ENCODE measurements around the gene KCNK10.

The KCNK10 gene

GRCh38 chr14:88232771-88233170, 90.3 kb downstream of the KCNK10 start:
- Mint-ChIP-seq H3K27ac (no peak overlapping the region), H3K4me1 (ENCODE audit: low read depth) (peaks cover 9% of the 10 kb centered on the region), H3K4me3 (no peak overlapping the region), H3K27me3 (peaks cover 22% of the 10 kb centered on the region), H3K36me3 (ENCODE audit: low read depth) (no peaks in the 10 kb centered on the region), H3K9me3 (peaks cover 6% of the 10 kb centered on the region)

GRCh38 chr14:88231603-88232002, 91.5 kb downstream of the KCNK10 start:
- H3K4me1 Mint-ChIP-seq (ENCODE audit: low read depth): peaks cover 12% of the 10 kb centered on the region
- H3K4me3 Mint-ChIP-seq: no peak overlapping the region
- H3K27ac Mint-ChIP-seq: no peak overlapping the region
- peaks cover 24% of the 10 kb centered on the region for H3K27me3 Mint-ChIP-seq
- no peaks in the 10 kb centered on the region for H3K36me3 Mint-ChIP-seq (ENCODE audit: low read depth)
- H3K9me3 Mint-ChIP-seq: peaks cover 6% of the 10 kb centered on the region

GRCh38 chr14:88229428-88229827, 93.6 kb downstream of the KCNK10 start:
- Mint-ChIP-seq H3K4me3 (no peak overlapping the region), H3K27me3 (peaks cover 21% of the 10 kb centered on the region), H3K9me3 (no peaks in the 10 kb centered on the region), H3K27ac (no peak overlapping the region), H3K36me3 (ENCODE audit: low read depth) (no peaks in the 10 kb centered on the region), H3K4me1 (ENCODE audit: low read depth) (peaks cover 12% of the 10 kb centered on the region)

GRCh38 chr14:88228522-88229236, 94.4 kb downstream of the KCNK10 start:
- Mint-ChIP-seq H3K4me3 (no peak overlapping the region), H3K9me3 (peaks cover 1% of the 10 kb centered on the region), H3K27me3 (peaks cover 20% of the 10 kb centered on the region), H3K36me3 (ENCODE audit: low read depth) (no peaks in the 10 kb centered on the region), H3K4me1 (ENCODE audit: low read depth) (peaks cover 12% of the 10 kb centered on the region), H3K27ac (no peak overlapping the region)

- Mint-ChIP-seq H3K27ac (no peak overlapping the region), H3K36me3 (ENCODE audit: low read depth) (no peaks in the 10 kb centered on the region), H3K4me1 (ENCODE audit: low read depth) (peaks cover 12% of the 10 kb centered on the region), H3K4me3 (no peak overlapping the region), H3K9me3 (peaks cover 10% of the 10 kb centered on the region), H3K27me3 (peaks cover 20% of the 10 kb centered on the region)
These were observed 95.4 kb downstream of the KCNK10 start for GRCh38 chr14:88227693-88228092.

GRCh38 chr14:88225721-88226120, 97.3 kb downstream of the KCNK10 start:
- Mint-ChIP-seq H3K27ac (no peak overlapping the region), H3K27me3 (peaks cover 20% of the 10 kb centered on the region), H3K4me1 (ENCODE audit: low read depth) (peaks cover 12% of the 10 kb centered on the region), H3K9me3 (peaks cover 21% of the 10 kb centered on the region), H3K36me3 (ENCODE audit: low read depth) (no peaks in the 10 kb centered on the region), H3K4me3 (no peak overlapping the region)

GRCh38 chr14:88218119-88218915, 104.8 kb downstream of the KCNK10 start:
- H3K9me3 Mint-ChIP-seq: peaks cover 16% of the 10 kb centered on the region
- no peaks in the 10 kb centered on the region for H3K4me1 Mint-ChIP-seq (ENCODE audit: low read depth)
- no peaks in the 10 kb centered on the region for H3K36me3 Mint-ChIP-seq (ENCODE audit: low read depth)
- no peaks in the 10 kb centered on the region for H3K27me3 Mint-ChIP-seq
- H3K27ac Mint-ChIP-seq: no peak overlapping the region
- H3K4me3 Mint-ChIP-seq: no peak overlapping the region

GRCh38 chr14:88212691-88213090, 110.4 kb downstream of the KCNK10 start:
- Mint-ChIP-seq H3K27me3 (peaks cover 13% of the 10 kb centered on the region), H3K4me3 (no peak overlapping the region), H3K9me3 (no peaks in the 10 kb centered on the region), H3K4me1 (ENCODE audit: low read depth) (no peaks in the 10 kb centered on the region), H3K27ac (no peak overlapping the region), H3K36me3 (ENCODE audit: low read depth) (no peaks in the 10 kb centered on the region)

- Mint-ChIP-seq H3K4me3 (no peak overlapping the region), H3K9me3 (no peaks in the 10 kb centered on the region), H3K27me3 (peaks cover 25% of the 10 kb centered on the region), H3K4me1 (ENCODE audit: low read depth) (no peaks in the 10 kb centered on the region), H3K36me3 (ENCODE audit: low read depth) (no peaks in the 10 kb centered on the region), H3K27ac (no peak overlapping the region)
These were observed 112.6 kb downstream of the KCNK10 start for GRCh38 chr14:88210426-88210825.

GRCh38 chr14:88209273-88209672, 113.8 kb downstream of the KCNK10 start:
- Mint-ChIP-seq H3K4me1 (ENCODE audit: low read depth) (no peaks in the 10 kb centered on the region), H3K36me3 (ENCODE audit: low read depth) (no peaks in the 10 kb centered on the region), H3K4me3 (no peak overlapping the region), H3K9me3 (no peaks in the 10 kb centered on the region), H3K27me3 (peaks cover 25% of the 10 kb centered on the region), H3K27ac (no peak overlapping the region)

GRCh38 chr14:88208858-88209257, 114.2 kb downstream of the KCNK10 start:
- no peaks in the 10 kb centered on the region for H3K4me1 Mint-ChIP-seq (ENCODE audit: low read depth)
- H3K27me3 Mint-ChIP-seq: peaks cover 25% of the 10 kb centered on the region
- H3K27ac Mint-ChIP-seq: no peak overlapping the region
- H3K4me3 Mint-ChIP-seq: no peak overlapping the region
- no peaks in the 10 kb centered on the region for H3K36me3 Mint-ChIP-seq (ENCODE audit: low read depth)
- H3K9me3 Mint-ChIP-seq: no peaks in the 10 kb centered on the region

- H3K4me1 Mint-ChIP-seq (ENCODE audit: low read depth): no peaks in the 10 kb centered on the region
- H3K27me3 Mint-ChIP-seq: peaks cover 19% of the 10 kb centered on the region
- no peak overlapping the region for H3K4me3 Mint-ChIP-seq
- no peak overlapping the region for H3K27ac Mint-ChIP-seq
- no peaks in the 10 kb centered on the region for H3K36me3 Mint-ChIP-seq (ENCODE audit: low read depth)
- no peaks in the 10 kb centered on the region for H3K9me3 Mint-ChIP-seq
These were observed 118.8 kb downstream of the KCNK10 start for GRCh38 chr14:88204221-88204620.

- H3K27me3 Mint-ChIP-seq: peaks cover 15% of the 10 kb centered on the region
- H3K27ac Mint-ChIP-seq: no peak overlapping the region
- H3K4me3 Mint-ChIP-seq: no peak overlapping the region
- H3K9me3 Mint-ChIP-seq: no peaks in the 10 kb centered on the region
- no peaks in the 10 kb centered on the region for H3K36me3 Mint-ChIP-seq (ENCODE audit: low read depth)
- H3K4me1 Mint-ChIP-seq (ENCODE audit: low read depth): no peaks in the 10 kb centered on the region
These were observed 119.8 kb downstream of the KCNK10 start for GRCh38 chr14:88203291-88203690.

- Mint-ChIP-seq H3K9me3 (no peaks in the 10 kb centered on the region), H3K4me3 (no peak overlapping the region), H3K27ac (no peak overlapping the region), H3K36me3 (ENCODE audit: low read depth) (no peaks in the 10 kb centered on the region), H3K4me1 (ENCODE audit: low read depth) (no peaks in the 10 kb centered on the region), H3K27me3 (peaks cover 18% of the 10 kb centered on the region)
These were observed 120.8 kb downstream of the KCNK10 start for GRCh38 chr14:88202286-88202685.

GRCh38 chr14:88201851-88202250, 121.2 kb downstream of the KCNK10 start:
- no peaks in the 10 kb centered on the region for H3K36me3 Mint-ChIP-seq (ENCODE audit: low read depth)
- H3K27me3 Mint-ChIP-seq: peaks cover 18% of the 10 kb centered on the region
- no peaks in the 10 kb centered on the region for H3K4me1 Mint-ChIP-seq (ENCODE audit: low read depth)
- no peak overlapping the region for H3K27ac Mint-ChIP-seq
- H3K9me3 Mint-ChIP-seq: no peaks in the 10 kb centered on the region
- no peak overlapping the region for H3K4me3 Mint-ChIP-seq
